Measurements from ENCODE around the gene TUBE1.
A peak's percentile ranks its signal among the peaks of the same experiment; 100 is the strongest.
"Not testable (repeated sequence)": the region's sequence is repeated elsewhere in the genome, so short reads cannot be mapped to it uniquely, and the experiment has no call there.

Gene TUBE1

DNA sequence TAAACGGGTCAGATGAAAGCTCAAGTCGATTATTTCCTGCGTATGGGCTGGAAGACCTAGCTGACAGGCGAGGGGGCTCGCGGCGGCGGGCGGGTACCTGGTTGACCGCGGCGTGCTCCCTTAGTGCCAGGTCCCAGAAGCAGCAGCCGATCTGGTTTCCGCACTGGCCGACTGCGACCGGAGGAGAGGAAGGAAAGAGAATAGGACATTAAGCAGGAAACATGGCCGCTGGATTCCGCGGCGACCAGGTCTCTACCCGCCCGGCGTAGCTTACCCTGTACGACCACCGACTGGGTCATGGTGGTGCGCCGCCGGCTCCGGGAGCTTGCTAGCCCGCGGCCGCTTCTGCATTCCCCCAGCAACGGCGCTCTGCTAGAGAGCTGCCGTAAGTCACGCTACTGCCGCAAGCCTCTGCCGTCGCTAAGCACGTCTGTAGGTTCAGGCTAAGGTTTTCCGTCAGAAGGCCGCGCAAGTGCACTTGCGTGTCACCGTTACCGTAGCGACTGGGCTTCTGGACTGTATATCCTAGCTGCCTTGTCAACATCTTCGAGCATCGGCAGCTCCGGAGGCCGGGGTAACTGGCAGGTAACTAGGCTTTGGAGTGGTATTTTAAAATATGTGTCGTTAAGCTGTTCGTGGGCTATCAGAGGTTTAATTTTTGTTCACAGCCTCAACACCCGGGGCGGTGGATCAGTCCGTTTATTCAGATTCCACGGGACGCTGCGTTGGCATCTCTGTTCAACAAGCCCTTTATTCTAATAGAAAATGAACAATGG is at the start of gene TUBE1, which contains the start of gene FAM229B:
Gene TUBE1, minus strand, starts transcription at position 347 of the 776 bp plus-strand sequence. Its CDS starts 48 bp downstream, at position 299.
Gene FAM229B, plus strand, starts transcription at position 456 of the 776 bp plus-strand sequence. CDS start 11,693 bp downstream, outside the sequence.
- peak; percentile 95 for DNase-seq

DNA sequence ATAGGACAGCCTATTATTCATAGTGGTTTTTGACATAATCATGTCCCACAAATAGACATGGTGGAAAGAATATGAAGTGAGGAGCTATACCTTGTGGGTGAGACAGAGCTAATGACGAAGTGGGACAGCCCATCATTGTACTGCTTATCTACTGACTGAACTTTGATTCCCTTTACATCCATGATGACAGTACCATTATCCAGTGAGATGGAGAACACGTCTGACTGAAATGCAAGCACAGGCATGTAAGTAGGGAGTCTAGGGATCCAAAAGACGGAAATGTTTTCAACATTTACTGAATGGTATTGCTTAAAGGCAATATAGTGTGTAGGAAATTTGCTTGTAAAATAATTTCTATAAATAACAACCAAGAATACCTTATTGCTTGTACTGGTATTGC is 43.6 kb upstream of the TUBE1 start:
- no peak for DNase-seq

GRCh38 chr6:112128208-112128607 is 40.9 kb upstream of the TUBE1 start:
- no peak for DNase-seq

DNA sequence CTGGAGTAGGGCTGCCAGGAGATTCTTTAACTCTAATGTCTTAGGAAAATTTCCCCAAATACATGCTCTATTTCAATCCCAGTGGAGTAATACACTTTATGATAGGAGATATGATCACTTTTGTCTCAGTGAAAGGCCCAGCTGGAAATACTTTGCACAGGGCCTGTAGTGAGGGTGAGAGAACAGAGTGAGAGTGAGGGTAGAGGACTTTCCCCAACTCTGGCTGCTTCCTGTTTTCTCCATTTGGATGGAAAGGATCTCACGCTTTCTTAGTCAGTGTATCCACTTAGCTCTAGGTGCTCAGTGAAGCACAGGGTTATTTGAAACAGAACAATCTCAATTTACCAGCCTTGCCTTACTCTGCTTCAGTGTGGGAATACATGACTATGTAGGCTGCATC is 36.7 kb upstream of the TUBE1 start:
- DNase-seq = no peak

GRCh38 chr6:112122756-112123155 is 35.5 kb upstream of the TUBE1 start:
- no peak for DNase-seq

- no peak for DNase-seq
Measured at GRCh38 chr6:112118034-112118433, 30.8 kb upstream of the TUBE1 start.

DNA sequence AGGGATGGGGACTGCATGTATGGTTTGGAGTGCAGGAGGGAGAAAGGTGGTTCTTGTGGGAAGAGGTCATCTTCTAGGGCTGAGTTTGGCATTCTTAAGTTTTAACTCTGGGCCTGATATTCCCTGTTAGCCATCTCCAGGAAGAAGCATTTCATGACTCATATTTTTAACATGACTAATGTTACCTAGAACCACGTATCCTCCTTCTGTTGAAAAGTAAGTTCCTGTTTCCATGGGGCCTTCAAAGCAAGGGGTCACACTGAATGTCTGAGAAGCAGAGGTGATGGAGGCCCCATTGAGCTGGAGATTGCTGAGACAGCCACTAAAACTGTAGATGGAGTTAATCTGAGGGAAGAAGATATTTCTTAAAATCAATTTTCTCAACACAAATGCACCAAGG is 30.3 kb upstream of the TUBE1 start:
- peak; percentile 78 for DNase-seq

DNA sequence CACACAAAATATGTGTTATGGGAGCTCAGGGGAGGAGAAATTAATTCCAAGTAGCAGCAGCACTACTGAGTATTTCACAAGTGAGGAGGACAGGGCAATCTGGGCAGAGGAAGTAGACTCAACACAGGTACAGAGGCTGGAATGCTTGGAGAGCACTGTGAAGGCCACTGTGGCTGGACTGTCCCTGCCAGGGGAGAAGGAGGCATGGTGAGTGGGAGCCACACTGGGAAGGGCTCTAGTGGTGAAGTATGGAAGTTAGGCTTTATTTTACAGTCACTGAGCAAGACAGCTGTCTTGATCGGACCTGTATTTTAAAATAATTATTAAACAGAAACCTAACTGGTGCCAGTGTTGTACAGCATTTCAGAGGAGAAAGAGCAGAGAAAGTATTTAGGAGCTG is 28.9 kb upstream of the TUBE1 start:
- no peak for DNase-seq

DNA sequence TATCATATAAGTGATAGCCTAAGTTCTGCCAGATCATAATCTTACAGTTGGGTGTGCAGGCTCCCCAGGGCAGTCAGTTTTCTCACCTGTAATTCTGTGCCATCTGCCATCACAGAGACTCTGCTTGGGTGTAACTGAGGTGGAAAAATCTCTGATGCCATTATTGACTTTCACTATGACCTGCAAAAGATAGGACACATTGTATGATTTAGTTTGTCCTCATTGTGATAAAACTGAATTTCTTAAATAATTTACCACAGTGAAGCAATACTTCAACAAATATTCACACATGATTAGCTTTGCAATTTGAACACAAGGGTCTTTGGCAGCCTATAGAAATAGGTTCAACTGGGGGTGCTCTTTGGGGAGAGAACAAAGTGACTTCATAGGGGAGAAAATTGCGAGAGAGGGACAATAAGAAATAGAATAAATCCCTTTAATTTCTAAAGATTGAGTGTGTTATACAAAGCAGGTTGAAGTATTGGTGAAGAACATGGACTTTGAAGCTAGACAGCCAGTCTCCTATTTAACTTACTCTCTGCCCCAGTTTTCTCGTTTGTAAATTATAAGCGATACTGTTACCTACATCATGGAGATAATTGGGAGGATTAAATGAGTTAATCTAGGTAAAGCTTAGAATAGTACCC is 27.4 kb upstream of the TUBE1 start:
- no peak for DNase-seq

DNA sequence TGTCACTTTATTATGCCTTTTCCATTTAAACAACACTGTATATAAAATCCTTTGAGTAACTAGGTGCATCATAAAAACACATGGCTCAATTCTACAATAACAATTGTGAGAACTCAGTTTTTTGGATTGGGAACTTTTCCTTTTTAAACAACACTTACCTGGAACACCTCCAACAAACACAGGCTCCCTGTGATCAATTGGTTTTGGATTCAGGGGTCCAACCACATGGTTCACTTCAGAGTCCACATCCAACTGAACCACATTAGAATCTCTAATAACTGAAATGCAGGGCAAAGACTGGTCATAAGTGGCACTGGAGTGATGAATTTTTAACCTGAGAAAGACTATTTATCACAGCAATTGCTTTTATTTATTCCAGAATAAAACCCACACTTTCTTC is 26.6 kb upstream of the TUBE1 start:
- DNase-seq = no peak

- DNase-seq = no peak
Measured at GRCh38 chr6:112113431-112113830, 26.1 kb upstream of the TUBE1 start.

DNA sequence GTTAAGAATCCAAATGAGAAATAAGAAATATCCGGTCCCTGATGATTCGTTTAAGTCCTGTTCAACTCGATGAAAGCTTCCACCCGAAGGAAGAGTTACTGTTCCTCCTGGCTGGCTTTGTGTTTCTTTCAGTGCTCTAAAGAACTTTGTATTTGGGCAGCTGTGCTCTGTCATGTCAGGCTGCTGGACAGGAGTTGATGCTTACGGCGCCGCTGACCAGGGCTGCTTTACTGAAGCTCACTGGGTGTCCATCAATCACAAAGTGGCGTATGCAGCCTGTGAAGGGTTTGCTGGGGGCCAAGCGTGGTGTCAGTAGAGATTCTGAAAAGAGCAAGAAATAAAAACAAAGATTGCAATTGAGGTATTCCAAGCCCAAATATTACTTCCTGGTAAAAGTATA is 22.0 kb upstream of the TUBE1 start:
- no peak for DNase-seq

- DNase-seq = no peak
Measured at GRCh38 chr6:112106562-112106961, 19.3 kb upstream of the TUBE1 start.

DNA sequence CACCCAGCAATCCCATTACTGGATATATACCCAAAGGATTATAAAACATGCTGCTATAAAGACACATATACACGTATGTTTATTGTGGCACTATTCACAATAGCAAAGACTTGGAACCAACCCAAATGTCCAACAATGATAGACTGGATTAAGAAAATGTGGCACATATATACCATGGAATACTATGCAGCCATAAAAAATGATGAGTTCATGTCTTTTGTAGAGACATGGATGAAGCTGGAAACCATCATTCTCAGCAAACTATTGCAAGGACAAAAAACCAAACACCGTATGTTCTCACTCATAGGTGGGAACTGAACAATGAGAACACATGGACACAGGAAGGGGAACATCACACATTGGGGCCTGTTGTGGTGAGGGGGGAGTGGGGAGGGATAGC is 18.7 kb upstream of the TUBE1 start:
- not testable (repeated sequence) for DNase-seq

DNA sequence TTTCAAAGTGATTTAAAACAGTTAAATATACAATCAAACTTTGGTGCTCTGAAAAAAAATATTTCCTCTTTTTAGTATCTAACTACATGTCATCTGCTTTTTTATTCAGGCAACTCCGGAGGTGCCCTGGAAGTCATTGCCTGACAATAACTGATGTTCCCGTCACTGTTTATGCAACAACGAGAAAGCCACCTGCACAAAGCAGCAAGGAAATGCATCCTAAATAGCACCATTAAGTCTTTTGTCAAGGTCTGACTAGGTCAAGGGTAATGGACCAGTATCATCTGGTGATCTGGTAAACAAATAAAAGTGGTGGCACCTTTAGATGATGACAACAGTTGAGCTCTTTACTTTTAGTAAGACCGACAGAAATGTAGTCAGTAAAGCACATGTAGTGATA is 13.3 kb upstream of the TUBE1 start:
- DNase-seq = no peak

DNA sequence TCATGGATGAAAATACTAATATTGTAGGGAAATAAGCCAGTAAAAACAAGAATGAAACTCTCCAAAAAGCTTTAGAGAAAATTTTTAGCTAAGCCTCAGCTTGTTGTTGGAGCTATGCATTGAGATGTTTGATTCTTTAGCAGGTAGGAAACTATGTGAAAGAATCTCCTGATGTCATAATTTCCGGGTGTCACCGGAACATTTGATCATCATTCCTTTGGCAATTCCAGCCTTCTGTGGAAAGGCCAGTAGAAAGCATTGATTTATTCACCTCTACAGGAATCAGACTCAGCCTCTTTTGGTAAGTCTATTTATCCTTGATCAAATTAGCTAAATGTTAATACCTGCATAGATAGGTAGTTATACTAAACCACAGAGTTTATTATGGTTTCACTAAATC is 9.6 kb upstream of the TUBE1 start:
- no peak for DNase-seq

- no peak for DNase-seq
Measured at GRCh38 chr6:112087916-112088315, 634 bp upstream of the TUBE1 start.

- peak; percentile 3 for DNase-seq
Measured at GRCh38 chr6:112086744-112087135, 542 bp downstream of the TUBE1 start.

DNA sequence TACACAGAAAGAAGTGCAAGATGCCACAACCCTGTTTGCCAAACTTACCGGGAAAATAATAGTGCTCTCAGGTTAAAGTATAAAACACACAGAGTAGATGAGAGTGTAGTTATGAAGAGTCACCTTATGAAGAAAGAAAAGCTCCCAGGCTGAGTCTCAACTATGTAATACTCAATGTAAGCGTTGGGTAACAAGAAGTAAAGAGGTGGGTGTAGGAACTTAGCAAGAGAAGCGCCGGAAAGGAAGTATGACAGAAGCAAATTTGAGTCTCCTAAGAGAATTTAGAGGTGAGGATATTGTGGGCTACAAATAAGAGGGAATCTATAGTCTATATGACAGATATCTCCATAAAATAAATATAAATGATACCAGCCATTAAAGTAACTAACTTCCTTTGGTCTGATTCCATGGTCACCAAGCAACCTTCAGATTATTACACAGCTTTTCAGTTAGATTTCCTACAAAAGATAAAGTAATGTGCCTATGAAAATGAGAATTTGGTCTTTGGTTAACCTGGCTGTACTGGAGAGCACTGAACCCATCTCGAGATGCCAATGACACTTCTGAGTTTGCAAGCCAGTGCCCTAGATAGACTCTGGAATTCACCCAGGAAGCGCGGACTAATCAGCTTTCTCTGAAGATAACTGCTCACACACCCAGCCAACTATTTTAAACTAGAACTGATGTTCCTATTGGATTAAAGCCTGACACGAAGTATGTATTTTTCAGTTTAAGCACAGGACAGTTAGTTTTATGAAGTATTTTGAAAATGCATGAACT is 1.8 kb downstream of the TUBE1 start:
- no peak for DNase-seq

DNA sequence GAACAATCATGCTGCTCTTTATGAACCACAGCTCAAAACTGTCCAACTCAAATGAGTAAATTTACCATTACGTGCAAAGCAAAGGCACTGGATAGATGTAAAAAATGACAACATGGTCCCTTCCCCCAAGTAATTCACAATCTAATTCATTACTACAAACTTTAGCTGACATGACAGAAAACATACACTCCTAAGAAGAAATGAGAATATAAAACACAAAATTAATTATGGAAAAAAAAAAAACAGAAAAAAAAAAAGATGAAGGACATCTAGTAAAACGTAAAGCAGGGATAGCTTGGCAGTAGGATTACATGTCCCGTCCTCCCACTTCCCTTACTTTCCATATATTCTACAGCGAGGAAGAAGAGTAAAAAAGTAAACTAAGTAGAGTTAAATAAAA is 5.7 kb downstream of the TUBE1 start:
- no peak for DNase-seq

DNA sequence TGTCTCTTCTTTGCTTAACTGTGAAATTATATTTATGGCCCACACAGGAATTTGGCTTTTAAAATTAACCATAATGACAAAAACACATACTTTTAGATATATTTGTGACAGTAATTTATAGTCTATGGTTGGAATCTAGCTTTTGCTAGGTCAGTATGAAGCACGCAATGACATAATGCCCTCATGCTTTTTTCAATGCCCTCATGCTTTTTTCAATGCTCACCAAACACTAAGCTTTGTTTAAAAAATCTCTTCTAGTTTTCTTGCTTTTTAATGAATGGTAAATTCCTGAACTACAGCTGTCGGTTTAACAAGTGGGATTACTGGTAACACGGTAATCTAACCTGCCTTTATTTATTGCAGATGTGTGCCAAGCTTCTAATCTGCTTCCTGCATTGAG is 20.7 kb downstream of the TUBE1 start:
- no peak for DNase-seq

- DNase-seq = no peak
Measured at GRCh38 chr6:112065426-112065986, 21.8 kb downstream of the TUBE1 start.

GRCh38 chr6:112062966-112063365 is 24.3 kb downstream of the TUBE1 start:
- DNase-seq = no peak
